Nephron (organoid): ENCODE results near the gene PLEKHM3.
"Not testable (repeated sequence)": the region's sequence is repeated elsewhere in the genome, so short reads cannot be mapped to it uniquely, and the experiment has no call there.

ENCODE experiments used
- H3K27ac Mint-ChIP-seq, 3 experiments: 2 replicates each; pipeline ENCODE4 v1.8.0; 2020; ENCODE audit warnings: mixed read lengths in 3 of 3, mild to moderate bottlenecking in 2 of 3, moderate library complexity in 1 of 3
- H3K27me3 Mint-ChIP-seq: 2 replicates; pipeline ENCODE4 v1.8.0; 2021; ENCODE audit warnings: low read depth, mild to moderate bottlenecking, moderate library complexity, mixed read lengths
- H3K36me3 Mint-ChIP-seq: 2 replicates; pipeline ENCODE4 v1.8.0; 2020; ENCODE audit warnings: low read depth, mixed read lengths
- H3K4me1 Mint-ChIP-seq: 2 replicates; pipeline ENCODE4 v1.8.0; 2020; ENCODE audit warnings: mixed read lengths
- H3K4me3 Mint-ChIP-seq, 3 experiments: 2 replicates each; pipeline ENCODE4 v1.8.0; 2020; ENCODE audit warnings: mild to moderate bottlenecking in 3 of 3, mixed read lengths in 3 of 3, moderate library complexity in 2 of 3
- H3K9me3 Mint-ChIP-seq: 2 replicates; pipeline ENCODE4 v1.8.0; 2020; ENCODE audit warnings: mixed read lengths
- CTCF ChIP-seq, 3 experiments: fragments of 200-600 bp; sonication (generic); IDR thresholded peaks; one replicate each; pipeline ENCODE4 v1.5.0; 2021; ENCODE audit warnings: antibody characterized with exemption in 3 of 3; ENCODE audit not compliant: unreplicated experiment in 3 of 3

The PLEKHM3 gene

GRCh38 chr2:208033701-208034502 is 8.6 kb upstream of the PLEKHM3 start:
- no peak overlapping the region for H3K4me3 Mint-ChIP-seq
- H3K4me1 Mint-ChIP-seq, result no peaks in the 10 kb centered on the region
- H3K27me3 Mint-ChIP-seq, result peaks cover 24% of the 10 kb centered on the region
- no peaks in the 10 kb centered on the region for H3K9me3 Mint-ChIP-seq
- H3K27ac Mint-ChIP-seq, result no peak overlapping the region
- TF ChIP-seq CTCF (IDR thresholded peaks at IDR 0.05; ENCODE audit: unreplicated experiment in 3 of 3), result no peak
- H3K36me3 Mint-ChIP-seq, result no peaks in the 10 kb centered on the region

GRCh38 chr2:208031608-208032019 is 6.3 kb upstream of the PLEKHM3 start:
- no peaks in the 10 kb centered on the region for H3K9me3 Mint-ChIP-seq
- H3K4me3 Mint-ChIP-seq, result no peak overlapping the region
- H3K27ac Mint-ChIP-seq, result no peak overlapping the region
- H3K27me3 Mint-ChIP-seq, result peaks cover 24% of the 10 kb centered on the region
- no peaks in the 10 kb centered on the region for H3K4me1 Mint-ChIP-seq
- no peaks in the 10 kb centered on the region for H3K36me3 Mint-ChIP-seq
- no peak for TF ChIP-seq CTCF (IDR thresholded peaks at IDR 0.05; ENCODE audit: unreplicated experiment in 3 of 3)

- peaks cover 12% of the 10 kb centered on the region for H3K4me1 Mint-ChIP-seq
- H3K4me3 Mint-ChIP-seq, result peak overlapping the region; percentile 88 to 91 (median 90)
- H3K36me3 Mint-ChIP-seq, result no peaks in the 10 kb centered on the region
- no peaks in the 10 kb centered on the region for H3K9me3 Mint-ChIP-seq
- H3K27me3 Mint-ChIP-seq, result peaks cover 8% of the 10 kb centered on the region
- peak overlapping the region; percentile 87 to 99 (median 99) for H3K27ac Mint-ChIP-seq
- no peak for TF ChIP-seq CTCF (IDR thresholded peaks at IDR 0.05; ENCODE audit: unreplicated experiment in 3 of 3)
Observed at GRCh38 chr2:208025814-208026184, 472 bp upstream of the PLEKHM3 start.

- Mint-ChIP-seq H3K4me1 (peaks cover 12% of the 10 kb centered on the region), H3K27me3 (no peaks in the 10 kb centered on the region), H3K36me3 (no peaks in the 10 kb centered on the region), H3K4me3 (peak overlapping the region; percentile 25 to 56 (median 34)), H3K27ac (no peak overlapping the region), H3K9me3 (no peaks in the 10 kb centered on the region)
- TF ChIP-seq CTCF (IDR thresholded peaks at IDR 0.05; ENCODE audit: unreplicated experiment in 3 of 3), result no peak
Observed at GRCh38 chr2:208024091-208024490, 1.2 kb downstream of the PLEKHM3 start.

- no peaks in the 10 kb centered on the region for H3K36me3 Mint-ChIP-seq
- no peaks in the 10 kb centered on the region for H3K9me3 Mint-ChIP-seq
- H3K27ac Mint-ChIP-seq, result no peak overlapping the region
- H3K4me1 Mint-ChIP-seq, result peaks cover 5% of the 10 kb centered on the region
- H3K4me3 Mint-ChIP-seq, result no peak overlapping the region
- no peak for TF ChIP-seq CTCF (IDR thresholded peaks at IDR 0.05; ENCODE audit: unreplicated experiment in 3 of 3)
- no peaks in the 10 kb centered on the region for H3K27me3 Mint-ChIP-seq
Observed at GRCh38 chr2:208020253-208020652, 5.1 kb downstream of the PLEKHM3 start.

GRCh38 chr2:208018124-208018712 is 7.1 kb downstream of the PLEKHM3 start:
- H3K36me3 Mint-ChIP-seq, H3K27me3 Mint-ChIP-seq, H3K4me1 Mint-ChIP-seq, H3K9me3 Mint-ChIP-seq, H3K27ac Mint-ChIP-seq, H3K4me3 Mint-ChIP-seq: not testable (repeated sequence)
